Stomach (tissue), 4 donors: ENCODE measurements around the gene HAUS8.

Experiments used
- CTCF ChIP-seq, 7 experiments: fragments of 450-650 bp in 4 of 7; fragments of 200-600 bp in 3 of 7; sonication (generic) in 3 of 7; IDR thresholded peaks; one replicate each; pipeline ENCODE4 v1.5.1; 2016 to 2019; ENCODE audit warnings: antibody characterized with exemption in 7 of 7, control low read depth in 2 of 7, mild to moderate bottlenecking in 1 of 7
- EP300 ChIP-seq: sonication (generic); formaldehyde crosslinking; IDR thresholded peaks from one replicate; pipeline ENCODE4 v1.6.1; 2017; ENCODE audit warnings: antibody characterized with exemption
- POLR2A ChIP-seq, 4 donors: fragments of 450-650 bp; IDR thresholded peaks; one replicate each; pipeline ENCODE4 v1.6.1; 2016; ENCODE audit warnings: antibody characterized with exemption in 4 of 4, control low read depth in 2 of 4, mild to moderate bottlenecking in 1 of 4, moderate library complexity in 1 of 4

- TF ChIP-seq CTCF (IDR thresholded peaks at IDR 0.05): no peak
- no peak for TF ChIP-seq POLR2A (IDR thresholded peaks at IDR 0.05)
- no peak for TF ChIP-seq EP300
These were observed 39.2 kb upstream of the HAUS8 start for GRCh38 chr19:17114414-17114831.
